ENCODE results near the gene SPG21.

Gene SPG21

DNA sequence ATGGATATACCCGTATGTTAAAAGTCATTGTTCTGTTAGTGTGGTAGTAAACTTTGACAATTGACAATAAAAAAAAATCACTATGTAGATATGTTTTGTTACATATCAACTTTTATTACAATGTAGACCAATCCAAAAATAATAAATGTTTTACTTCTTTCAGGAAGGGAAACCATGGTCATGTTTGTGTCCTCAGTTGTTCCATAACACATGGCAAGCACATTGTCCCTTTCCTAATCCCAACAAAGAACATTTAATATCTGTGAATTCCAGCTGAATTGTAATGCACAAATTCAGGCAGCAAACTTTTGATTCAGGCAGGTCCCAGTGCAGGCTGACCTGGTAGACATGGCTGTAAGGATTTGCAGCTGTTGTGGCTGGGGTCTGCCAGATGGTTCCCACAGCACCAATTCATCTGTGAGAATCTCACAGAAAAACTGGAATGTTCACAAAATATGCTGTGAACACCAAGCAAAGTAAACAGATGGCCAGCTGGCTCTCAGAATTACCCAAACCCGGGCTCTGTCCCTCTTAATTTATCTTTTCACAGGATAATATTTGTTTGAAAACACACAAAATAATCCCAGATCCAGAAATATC lies 1.9 kb upstream of the SPG21 start:
- DNase-seq, result no peak

DNA sequence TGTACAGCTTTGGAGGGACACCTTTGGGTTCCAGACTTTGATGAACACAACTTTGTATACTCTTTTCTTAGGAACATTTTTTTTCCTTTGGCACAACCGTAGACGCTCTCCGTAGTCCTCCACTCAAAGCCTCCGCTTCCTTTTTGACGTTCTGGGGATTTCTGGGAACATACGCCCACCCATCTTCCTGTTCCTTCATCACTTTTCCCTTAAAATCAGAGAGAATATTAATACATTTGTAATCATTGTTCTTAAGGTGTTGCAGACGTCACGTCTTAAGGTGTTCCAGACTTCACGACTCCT lies 405 bp upstream of the SPG21 start:
- no peak for DNase-seq

DNA sequence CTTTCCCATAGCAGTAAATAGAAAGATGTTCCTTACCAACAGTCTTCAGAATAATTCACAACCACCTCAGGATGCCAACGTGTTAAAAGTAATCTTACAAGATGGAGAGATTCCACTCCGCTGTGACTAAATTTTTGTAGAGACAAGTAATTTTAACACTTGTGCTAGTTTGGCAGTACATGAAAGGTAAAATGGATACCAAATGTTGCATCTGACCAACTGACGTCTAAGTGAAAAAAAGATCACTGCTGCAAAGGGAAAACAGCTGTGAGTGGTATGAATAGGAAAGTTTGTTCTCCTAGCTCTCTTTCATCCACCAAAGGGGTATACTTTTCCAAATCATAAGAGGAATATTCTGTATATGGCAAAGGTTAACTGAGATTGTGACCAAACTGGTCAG lies 2.6 kb downstream of the SPG21 start:
- no peak for DNase-seq

DNA sequence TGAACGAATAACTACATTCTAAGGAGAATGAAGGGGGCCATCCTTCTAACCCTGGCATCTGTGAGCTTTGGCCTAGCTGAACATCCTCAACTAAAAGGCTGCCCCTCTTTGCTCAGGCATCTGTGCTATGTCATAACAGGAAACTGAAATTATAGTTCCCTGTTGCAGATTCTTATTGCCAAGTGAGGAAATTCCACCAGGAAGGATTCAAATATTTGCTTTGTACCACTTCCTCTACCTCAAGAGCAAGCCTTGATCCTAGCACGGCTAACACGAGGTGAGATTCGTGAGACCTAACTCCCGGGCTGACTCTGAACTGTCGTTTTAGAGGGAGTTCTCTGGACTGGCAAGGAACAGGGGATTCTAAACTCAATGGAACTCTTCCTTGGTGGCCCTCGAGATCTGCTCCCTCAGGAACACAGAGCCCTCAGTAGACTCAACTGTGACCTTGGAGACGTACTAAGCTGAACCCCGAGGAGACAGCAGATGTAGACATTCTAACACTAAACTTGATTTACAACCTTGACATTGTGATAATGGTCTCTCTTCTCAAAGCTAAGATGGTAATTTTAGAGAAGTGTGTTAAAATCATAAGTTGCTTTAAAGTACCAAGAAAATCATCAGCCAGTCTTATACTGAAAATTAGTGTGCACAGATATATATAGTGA lies 4.2 kb downstream of the SPG21 start:
- no peak for DNase-seq

DNA sequence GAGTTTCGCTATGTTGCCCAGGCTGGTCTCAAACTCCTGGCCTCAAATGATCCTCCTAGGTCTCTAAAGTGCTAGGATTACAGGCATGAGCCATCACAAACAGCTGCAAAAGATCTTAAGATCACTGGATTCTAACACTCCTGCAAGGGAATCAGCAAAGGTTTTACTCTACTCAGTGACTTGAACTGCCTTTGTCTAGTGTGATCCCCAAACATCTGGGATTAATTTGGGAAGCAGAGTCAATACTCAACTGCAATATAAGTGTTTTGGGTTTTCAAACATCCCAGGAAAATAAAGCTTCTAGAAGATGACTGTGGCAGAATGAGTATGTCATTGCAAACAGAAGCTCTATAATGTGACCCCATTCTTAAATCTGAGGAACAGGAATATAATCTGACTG lies 7.2 kb downstream of the SPG21 start:
- no peak for DNase-seq

DNA sequence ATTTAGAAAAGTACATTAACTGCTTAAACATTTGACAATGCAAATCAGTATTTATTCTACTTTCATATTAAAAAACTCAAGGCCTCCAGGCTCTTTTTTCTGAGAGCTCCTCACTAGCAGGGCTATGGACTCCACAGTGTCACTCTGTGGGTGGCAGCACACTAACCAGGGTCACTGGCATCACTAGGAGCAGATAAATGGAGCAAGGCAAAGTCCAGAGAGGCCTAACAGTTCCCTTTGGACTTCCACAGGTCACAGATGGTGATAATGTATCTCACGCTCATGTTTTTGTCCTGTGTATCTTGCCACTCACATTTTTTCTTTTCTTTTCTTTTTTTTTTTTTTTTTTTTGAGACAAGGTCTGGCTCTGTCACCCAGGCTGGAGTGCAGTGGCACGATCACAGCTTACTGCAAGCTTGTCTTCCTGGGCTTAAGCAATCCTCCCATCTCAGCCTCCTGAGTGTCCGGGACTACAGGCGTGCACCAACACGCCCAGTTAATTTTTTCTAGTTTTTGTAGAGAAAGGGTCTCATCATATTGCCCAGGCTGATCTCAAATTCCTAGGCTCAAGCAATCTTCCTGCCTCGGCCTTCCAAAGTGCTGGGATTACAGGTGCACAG lies 7.8 kb downstream of the SPG21 start:
- DNase-seq, result no peak

DNA sequence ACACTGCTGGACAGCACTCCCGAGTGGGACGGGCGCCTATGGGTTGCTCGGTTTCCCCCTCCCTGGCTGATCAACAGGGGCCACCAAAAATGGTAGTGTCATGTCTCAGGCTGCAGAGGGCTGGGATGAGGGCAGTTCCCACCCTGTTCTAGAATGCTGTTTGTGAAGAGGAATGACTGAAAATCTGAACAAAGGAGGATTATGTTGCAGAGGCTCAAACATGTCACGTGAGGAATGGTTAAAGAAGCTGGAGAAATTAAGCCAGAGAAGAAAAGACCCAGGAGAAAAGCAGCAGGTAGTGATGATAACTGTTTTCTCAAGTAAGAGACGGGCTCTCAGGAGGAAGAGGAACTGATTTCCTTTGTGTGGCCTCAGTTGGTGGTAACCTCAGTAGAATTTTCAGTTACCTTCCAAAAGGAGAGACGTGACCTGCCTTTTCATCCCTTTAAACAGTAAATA lies 10.4 kb downstream of the SPG21 start:
- DNase-seq, result no peak

DNA sequence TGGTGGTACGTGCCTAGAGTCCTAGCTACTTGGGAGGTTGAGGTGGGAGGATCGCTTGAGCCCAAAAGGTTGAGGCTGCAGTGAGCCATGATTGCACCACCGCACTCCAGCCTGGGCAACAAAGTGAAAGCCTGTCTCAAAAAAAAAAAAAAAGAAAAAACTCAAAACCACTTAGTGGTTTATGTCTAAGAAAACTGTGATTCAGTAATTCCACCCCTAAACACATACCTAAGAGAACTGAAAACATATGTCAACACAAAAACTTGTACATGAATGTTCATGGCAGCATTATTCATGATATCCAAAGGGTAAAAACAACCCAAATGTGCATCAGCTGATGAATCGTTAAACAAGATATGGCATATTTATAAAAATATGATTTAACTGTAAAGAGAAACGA lies 14.3 kb downstream of the SPG21 start:
- no peak for DNase-seq

DNA sequence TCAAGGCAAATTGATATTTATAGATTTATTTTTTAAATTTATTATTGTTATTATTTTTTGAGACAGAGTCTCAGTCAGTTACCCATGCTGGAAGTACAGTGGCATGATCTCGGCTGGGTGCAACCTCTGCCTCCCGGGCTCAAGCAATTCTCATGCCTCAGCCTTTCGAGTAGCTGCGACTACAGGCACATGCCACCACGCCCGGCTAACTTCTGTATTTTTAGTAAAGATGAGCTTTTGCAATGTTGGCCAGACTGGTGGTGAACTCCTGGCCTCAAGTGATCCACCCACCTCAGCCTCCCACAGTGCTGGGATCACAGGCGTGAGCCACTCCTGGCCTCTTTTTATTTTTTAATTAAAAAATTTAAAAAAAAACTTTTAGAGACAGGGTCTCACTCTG lies 19.0 kb downstream of the SPG21 start:
- DNase-seq, result no peak

DNA sequence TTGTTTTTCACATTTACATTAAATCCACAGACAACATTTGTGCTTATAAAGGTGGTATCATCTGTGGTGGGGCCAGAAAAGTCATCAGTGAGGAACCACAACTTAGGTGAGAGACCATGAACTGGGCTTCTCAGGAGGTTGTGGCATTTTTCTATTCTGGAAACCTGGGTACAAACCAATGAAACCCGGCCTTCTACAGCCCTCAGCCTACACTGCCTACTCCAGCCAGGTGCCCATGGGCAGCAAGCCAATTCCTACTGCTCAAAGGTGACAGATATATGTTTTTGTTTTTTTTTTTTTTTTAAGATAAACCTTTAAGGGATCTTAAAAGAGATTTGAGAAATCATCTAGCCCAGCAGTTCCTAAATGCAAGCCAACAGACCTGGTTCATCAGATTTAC lies 20.3 kb downstream of the SPG21 start:
- DNase-seq, result no peak

DNA sequence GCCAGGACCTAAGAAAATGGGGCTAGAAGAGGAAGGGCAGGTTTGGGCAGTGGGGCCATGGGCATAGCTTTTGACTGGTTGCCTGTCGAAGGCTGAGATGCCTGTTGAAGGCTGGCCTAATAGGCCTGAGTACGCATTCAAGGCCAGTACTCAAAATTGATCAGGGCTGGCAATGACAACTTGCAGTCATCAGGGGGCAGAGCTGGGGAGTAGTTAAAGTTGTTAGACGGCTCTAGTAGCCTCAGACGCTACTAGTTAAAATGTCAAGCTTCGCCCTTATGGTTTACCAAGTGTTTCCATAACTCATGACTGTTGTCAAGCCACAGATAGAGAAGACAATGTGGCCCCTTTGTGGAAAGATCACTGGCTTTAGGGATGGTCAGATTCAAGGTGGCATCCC lies 28.7 kb downstream of the SPG21 start:
- DNase-seq, result no peak

DNA sequence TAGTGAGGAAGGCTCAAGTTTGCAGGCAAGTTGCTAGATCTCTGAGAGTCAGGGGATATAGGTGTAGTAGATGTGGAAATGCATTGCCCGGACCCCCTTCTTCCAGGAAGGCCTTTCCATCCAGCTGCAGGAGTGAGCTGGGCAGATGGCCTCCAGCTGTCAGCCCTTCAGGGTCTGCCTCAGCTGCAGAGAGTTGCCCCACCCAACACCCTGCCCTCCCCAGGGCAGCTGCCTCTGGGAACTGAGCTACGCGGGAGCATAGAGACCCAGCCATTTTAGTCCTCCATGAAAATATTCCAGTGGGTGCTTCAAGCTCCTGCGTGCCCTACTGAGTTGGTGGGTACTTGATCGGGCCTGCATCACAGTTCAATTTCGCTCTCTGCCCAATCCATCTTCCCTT lies 29.6 kb downstream of the SPG21 start:
- DNase-seq, result no peak

DNA sequence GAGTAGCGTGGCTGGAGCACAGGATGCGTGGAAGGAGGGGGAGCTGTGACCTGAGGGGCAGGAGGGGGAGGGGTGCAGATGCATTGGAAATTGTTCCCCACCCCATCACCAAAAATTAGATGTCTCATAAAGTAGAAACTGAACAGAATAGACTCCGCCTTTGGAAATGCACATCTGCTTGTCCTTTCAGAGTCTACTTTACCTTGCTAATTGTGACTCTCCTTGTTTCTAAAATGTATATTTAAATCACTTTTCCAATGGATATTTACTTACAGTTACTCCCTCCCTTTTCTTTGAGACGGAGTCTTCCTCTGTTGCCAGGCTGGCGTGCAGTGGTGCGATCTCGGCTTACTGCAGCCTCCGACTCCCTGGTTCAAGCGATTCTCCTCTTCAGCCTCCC lies 30.6 kb downstream of the SPG21 start:
- no peak for DNase-seq

DNA sequence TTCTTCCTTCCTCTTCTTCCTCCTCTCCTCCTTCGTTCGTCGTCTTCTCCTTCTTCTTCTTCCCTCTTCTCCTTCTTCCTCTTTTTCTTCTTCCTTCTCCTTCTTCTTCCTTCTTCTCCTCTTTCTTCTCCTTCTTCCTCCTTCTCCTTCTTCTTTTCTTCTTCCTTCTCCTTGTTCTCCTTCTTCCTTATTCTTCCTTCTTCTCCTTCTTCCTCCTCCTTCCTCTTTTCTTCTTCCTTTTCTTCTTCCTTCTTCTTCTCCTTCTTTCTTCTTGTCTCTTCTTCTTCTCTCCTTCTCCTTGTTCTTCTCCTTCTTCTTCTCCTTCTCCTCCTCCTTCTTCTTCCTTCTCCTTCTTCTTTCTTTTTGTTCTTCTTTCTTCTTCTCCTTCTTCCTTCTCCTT lies 35.3 kb downstream of the SPG21 start:
- DNase-seq, result no peak

DNA sequence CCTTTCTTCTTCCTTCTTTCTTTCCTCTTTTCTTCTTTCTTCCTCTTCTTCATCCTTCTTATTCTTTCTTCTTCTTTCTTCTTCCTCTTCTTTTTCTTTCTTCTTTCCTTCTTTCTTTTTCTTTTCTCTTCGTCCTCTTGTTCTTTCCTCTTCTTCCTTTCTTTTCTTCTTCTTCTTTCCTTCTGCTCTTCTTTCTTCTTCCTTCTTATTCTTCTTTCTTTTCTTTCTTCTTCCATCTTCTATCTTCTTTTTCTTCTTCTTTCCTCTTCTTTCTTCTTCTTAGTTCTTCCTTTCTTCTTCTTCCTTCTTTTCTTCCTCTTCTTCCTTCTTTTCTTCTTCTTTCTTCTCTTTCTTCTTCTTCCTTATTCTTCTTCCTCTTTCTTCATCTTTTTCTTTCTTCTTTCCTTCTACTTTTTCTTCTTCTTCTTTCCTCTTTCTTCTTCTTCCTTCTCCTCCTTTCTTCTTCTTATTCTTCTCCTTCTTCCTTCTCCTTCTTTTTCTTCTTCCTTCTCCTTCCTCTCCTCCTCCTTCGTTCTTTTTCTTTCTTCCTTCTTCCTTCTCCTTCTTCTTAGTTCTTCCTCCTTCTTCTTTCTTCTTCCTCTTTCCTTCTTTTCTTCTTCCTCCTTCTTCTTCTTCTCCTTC lies 37.8 kb downstream of the SPG21 start:
- DNase-seq, result no peak

DNA sequence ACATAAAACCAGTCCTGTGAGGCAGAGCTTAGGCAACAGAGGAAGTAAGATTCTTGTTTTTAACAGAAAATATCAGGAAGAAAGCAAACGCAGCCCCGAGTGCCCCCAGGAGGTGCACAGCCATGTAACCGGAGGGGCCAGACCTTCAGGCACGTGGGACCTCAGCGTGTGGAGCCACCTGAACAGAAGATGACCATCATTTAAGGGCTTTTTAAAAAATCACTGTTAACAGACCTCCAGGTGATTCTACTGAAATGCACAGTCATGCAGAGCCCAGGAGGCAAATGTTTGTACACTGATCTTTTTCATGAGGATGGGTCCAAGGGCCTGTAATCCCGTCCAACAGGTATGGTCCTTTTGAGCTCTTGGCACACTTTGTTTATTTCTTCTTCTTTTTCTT lies 38.8 kb downstream of the SPG21 start:
- DNase-seq, result peak in 2 of 3 experiments; percentile 16 to 29

DNA sequence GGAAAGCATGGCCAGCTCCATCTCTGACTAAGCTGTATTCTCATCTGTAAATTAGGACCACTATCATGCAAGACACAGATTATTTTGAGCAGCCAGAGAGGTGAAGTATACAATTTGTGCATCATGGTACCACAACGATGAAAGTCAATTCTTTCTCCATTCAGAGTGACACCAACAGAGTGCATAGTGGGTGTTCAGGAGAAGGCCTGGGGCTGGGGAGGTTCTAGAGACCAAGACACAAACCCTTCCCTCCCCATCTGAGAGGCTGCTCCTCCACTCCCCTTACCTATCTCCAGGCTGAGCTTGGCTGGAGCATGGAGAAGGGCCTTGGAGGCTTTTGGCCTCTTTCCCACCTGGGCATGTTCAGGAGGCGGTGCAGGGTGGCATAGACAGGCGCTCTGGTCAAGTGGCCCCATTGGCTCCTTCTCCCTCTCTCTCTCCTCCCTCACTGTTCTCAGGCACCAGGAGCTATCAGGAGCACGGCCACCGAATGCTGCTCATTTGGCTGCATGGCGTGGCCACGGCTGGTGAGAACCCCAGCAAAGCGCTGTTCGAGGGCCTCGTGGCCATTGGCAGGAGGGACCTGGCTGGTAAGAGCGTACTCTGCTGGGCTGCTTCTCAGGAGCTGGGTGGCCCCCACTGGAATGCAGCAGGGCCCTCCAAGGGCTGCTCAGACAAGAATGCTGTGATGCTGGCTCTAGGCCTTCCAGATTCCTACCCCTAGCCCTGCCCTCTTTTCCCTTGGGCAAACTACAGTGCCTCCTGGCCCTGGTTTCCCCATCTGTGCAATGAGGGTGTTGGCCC lies 40.1 kb downstream of the SPG21 start:
- no peak for DNase-seq

DNA sequence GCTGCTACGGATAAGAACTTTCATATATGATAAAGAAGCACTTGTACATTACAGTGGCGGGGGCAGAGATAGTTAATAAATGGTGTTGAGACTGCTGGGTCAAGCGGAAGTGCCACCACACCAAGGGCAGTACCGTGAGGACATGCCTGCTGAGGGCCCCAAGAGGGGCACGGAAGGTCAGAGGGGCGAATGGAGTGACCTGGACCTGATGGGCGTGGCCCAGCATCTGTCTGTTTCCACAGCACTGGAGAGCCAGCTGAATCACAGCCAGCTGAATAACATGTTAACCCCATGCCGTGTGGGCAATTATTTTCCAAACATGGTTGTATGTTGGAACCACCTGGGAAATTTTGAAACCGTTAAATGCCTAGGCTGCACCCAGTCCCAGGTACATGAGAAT lies 40.8 kb downstream of the SPG21 start:
- DNase-seq, result peak in 2 of 3 experiments; percentile 9 to 32

DNA sequence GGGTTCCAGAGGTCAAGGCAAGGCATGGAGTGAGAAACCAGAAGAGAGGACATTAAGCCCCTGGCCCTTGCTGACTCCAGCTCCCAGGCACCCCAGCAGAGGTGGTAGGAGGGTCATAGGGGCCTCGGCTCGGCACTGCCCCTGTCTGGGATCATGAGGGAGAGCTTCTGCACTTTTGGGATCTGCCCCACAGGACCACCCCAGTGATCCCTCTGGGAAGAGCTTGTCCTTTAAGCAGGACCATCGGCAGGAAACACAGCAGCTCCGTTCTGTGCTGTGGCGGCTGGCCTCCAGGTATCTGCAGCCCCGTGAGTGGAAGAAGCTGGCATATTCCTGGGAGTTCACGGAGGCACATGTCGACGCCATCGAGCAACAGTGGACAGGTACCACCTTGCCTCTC lies 42.5 kb downstream of the SPG21 start:
- no peak for DNase-seq

DNA sequence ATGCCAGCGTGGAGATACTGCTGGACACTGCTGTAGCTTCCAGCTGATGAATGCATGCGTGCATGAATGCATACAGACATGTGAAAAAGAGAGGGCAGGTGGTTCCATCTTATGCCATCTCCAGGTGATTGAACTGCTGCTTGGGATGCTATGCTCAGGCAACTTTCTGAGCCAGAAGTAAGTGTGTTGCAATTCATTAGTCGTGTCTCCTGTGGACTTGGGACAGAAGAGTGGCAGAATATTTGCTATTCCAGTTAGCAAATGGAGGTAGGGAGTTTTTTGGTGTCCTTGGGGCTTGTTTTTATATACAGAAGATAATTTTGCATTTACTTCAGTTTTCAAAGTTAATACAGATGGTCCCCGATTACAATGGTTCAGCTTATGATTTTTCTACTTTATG lies 44.8 kb downstream of the SPG21 start:
- DNase-seq, result no peak

DNA sequence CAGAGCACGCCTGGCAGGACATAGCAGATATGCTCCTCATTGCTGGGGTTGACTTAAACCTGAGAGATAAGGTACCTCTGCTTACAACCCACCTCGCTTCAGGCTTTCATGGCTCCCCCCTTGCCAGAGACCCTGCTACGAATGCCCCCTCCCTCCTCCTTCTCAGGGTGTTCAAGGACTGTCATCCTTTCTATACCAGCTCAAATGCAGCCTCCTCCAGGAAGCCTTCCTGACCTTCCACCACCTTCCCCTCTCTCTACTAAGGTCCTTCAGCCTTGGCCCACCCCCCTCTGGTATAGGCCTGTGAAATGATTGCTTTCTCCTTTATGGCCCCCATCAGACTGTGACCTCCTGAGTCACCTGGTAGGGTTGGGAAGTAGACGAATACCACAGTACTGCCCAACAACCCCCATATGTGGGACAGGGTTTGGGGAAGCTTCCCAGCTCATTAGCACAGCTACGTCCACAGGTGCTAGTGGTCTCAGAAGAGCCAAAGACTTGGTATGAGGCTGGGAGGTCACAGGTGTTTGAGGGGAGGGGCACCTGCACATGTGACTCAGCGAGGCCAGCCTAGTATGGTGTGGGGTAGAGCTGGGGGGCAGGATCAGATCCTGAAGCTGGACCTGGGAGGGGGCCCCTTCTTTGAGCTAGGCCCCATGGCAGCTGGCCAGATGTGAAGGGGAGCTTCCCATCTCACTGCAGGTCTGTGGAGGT lies 46.0 kb downstream of the SPG21 start:
- no peak for DNase-seq

DNA sequence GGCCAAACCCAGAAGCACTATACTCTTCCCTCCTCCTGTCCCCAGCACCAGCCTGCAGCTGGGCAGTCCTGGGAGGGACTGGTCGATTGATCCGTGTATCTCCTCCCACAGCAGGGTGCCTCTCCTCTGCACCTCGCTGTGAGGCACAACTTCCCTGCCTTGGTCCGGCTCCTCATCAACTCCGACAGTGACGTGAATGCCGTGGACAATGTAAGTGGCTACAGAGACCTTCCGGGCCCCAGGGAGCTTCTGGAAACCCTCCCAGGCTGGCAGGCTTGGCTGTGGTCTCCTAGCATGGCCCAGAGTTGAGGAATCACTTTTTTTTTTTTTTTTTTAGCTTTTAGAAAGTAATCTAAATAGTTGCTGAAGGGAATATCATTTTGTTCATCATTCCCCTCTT lies 47.4 kb downstream of the SPG21 start:
- no peak for DNase-seq

DNA sequence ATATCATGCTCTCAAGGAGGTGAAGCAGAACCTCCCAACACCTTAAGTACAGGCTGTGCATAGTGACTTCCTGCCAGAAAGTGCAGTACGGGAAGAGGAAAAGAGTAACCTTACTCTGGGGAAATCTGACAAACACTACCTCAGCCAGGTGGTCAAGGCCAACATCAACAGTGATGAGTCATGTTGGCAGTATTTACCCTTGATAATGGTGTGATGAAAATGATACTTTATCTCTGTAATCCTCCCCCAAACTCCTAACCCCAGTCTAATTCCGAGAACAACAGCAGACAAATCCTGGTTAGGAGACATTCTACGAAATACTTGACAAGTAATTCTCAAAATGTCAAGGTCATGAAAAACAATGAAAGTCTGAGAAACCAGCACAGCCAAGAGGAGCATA lies 51.5 kb downstream of the SPG21 start:
- DNase-seq, result no peak

Data from NCI-H1417 (cell line).